Uterus (tissue), 4 donors: ENCODE measurements around the gene PUM1. TPM values are rescaled to one million over a fixed set of nuclear protein-coding genes. Genes with fewer than 3 reads are reported as not detected.

Experiments
- DNase-seq, 2 donors: peaks; one replicate each; pipeline ENCODE4 v3.0.0-alpha.2; 2019 to 2020
- H3K27ac ChIP-seq, 2 donors: fragments of 200-600 bp; sonication (generic); 1 replicate in 1 of 2; 2 replicates in 1 of 2; pipeline ENCODE4 v1.5.1; 2016 to 2018
- H3K27me3 ChIP-seq, 2 donors: fragments of 200-600 bp; sonication (generic); one replicate each; pipeline ENCODE4 v1.5.1; 2018 to 2019; ENCODE audit warnings: control low read depth in 1 of 2
- H3K36me3 ChIP-seq, 2 donors: fragments of 200-600 bp; sonication (generic); one replicate each; pipeline ENCODE4 v1.5.1; 2019; ENCODE audit warnings: control low read depth in 1 of 2
- H3K4me1 ChIP-seq, 2 donors: fragments of 200-600 bp; sonication (generic); one replicate each; pipeline ENCODE4 v1.5.1; 2018 to 2019; ENCODE audit warnings: control low read depth in 1 of 2
- H3K4me3 ChIP-seq, 2 donors: fragments of 200-600 bp; sonication (generic); 1 replicate in 1 of 2; 2 replicates in 1 of 2; pipeline ENCODE4 v1.5.1; 2018 to 2019; ENCODE audit warnings: mild to moderate bottlenecking in 1 of 2
- H3K9me3 ChIP-seq, 2 donors: fragments of 200-600 bp; sonication (generic); one replicate each; pipeline ENCODE4 v1.5.1; 2019; ENCODE audit warnings: control low read depth in 1 of 2
- CTCF ChIP-seq, 4 experiments: fragments of 200-600 bp in 2 of 4; fragments of 450-650 bp in 2 of 4; sonication (generic) in 2 of 4; IDR thresholded peaks; one replicate each; pipeline ENCODE4 v1.5.1; 2016 to 2019; ENCODE audit warnings: antibody characterized with exemption in 4 of 4, mild to moderate bottlenecking in 2 of 4, moderate library complexity in 1 of 4
- POLR2A ChIP-seq, 2 donors: fragments of 450-650 bp; IDR thresholded peaks; one replicate each; pipeline ENCODE4 v1.6.1; 2016; ENCODE audit warnings: antibody characterized with exemption in 2 of 2, mild to moderate bottlenecking in 1 of 2, moderate library complexity in 1 of 2
- intact Hi-C: fragments of 100-400 bp; cut with DNase I; formaldehyde crosslinking; loops from one replicate; pipeline ENCODE4 v1.15.1; 2023; ENCODE audit warnings: low total_unique reads
- small RNA-seq: library from RNA; depleted of rRNA; stranded (forward); fragments of <200 nt; gene quantifications from one replicate; pipeline ENCODE3, GENCODE V24; 2016
- total RNA-seq, 4 donors: library from RNA; depleted of rRNA in 3 of 4; stranded (reverse); fragments of >200 nt in 3 of 4; gene quantifications; one replicate each; pipeline versions ENCODE4 v1.1.0 to v1.2.4, GENCODE V29; 2014 to 2023
- donor health status: DM: yes; HTN: yes; CAD: no.

Gene PUM1
- total RNA-seq, 4 donors from 2014 or later, result 42.9 to 152 (median 113) TPM

DNA sequence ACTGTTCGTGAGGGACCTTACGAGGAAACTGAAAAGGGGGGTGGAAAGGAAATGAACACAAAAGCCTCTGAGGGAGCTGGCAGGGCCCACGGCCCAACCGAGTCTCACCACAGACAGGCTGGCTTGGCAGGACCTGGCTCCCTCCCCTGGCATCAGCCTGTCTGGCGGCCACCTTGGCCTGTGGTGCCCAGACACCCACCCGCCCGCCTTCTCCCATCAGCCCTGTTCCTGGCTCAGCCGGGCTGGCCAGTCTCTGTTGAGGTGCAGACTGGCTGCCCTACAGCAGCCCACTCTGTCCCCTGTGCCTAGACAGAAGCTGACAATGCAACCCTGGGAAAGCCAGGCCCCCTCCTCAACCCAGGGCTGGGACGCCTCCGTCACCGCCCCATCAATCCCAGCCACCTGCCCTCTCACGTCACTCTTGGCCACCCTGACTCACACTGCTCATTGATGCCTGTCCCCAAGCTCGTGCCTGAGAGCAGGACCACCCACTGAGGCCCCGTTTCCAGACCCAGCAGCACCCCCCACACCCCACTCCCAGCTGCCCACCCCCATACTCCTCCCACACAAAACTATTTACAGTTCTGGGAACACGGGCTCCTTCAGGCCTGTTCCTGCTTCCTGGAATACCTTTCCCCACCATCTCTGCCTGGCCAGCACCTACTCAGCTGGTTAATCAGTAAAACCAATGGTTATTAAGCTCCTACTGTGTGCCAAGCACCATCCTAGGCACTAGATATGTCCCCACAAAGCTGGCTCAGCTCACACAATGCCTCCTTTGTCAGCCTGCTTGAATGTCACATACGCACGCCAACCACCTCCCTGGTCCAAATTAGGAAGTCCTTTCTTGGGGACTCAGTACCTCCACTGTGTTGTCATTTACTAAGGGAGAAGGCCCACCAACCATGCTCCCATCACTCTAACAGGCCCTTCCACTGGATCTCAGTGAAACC lies 179.7 kb downstream of the PUM1 start:
- Histone ChIP-seq H3K9me3 (no peaks in the 10 kb centered on the region), H3K4me3 (no peak overlapping the region), H3K36me3 (no peaks in the 10 kb centered on the region), H3K4me1 (peaks cover 4 to 5% of the 10 kb centered on the region in 2 donors), H3K27me3 (no peaks in the 10 kb centered on the region), H3K27ac (peak overlapping the region in 1 of 2 donors; percentile 27)
- TF ChIP-seq CTCF (IDR thresholded peaks at IDR 0.05) (no peak), POLR2A (IDR thresholded peaks at IDR 0.05) (no peak)
- intact Hi-C loops, result no loop called here
- no peak for DNase-seq

DNA sequence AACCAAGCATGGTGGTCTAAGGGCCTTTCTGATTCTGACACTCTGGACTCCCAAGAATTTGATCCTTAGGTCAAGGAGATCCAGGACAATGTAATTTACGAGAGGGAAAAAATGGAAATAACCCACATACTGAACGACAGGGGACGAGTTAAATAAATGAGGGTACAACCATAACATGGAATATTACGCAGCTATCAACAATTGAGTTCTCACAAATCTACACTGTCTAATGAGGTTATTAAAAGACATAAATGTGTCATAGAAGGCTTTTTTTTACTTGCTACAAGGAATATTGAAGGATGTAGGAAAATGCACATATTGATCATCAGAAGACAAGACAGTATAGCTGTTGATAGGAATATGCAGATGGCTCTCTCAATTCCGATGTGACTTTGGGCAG lies 180.8 kb downstream of the PUM1 start:
- no peaks in the 10 kb centered on the region for H3K9me3 ChIP-seq
- H3K4me1 ChIP-seq, result peaks cover 4 to 5% of the 10 kb centered on the region in 2 donors
- no peak for DNase-seq
- no peaks in the 10 kb centered on the region for H3K36me3 ChIP-seq
- intact Hi-C loops, result no loop called here
- H3K27me3 ChIP-seq, result no peaks in the 10 kb centered on the region
- TF ChIP-seq POLR2A (IDR thresholded peaks at IDR 0.05) (no peak), CTCF (IDR thresholded peaks at IDR 0.05) (no peak)
- H3K27ac ChIP-seq, result no peak overlapping the region
- no peak overlapping the region for H3K4me3 ChIP-seq

DNA sequence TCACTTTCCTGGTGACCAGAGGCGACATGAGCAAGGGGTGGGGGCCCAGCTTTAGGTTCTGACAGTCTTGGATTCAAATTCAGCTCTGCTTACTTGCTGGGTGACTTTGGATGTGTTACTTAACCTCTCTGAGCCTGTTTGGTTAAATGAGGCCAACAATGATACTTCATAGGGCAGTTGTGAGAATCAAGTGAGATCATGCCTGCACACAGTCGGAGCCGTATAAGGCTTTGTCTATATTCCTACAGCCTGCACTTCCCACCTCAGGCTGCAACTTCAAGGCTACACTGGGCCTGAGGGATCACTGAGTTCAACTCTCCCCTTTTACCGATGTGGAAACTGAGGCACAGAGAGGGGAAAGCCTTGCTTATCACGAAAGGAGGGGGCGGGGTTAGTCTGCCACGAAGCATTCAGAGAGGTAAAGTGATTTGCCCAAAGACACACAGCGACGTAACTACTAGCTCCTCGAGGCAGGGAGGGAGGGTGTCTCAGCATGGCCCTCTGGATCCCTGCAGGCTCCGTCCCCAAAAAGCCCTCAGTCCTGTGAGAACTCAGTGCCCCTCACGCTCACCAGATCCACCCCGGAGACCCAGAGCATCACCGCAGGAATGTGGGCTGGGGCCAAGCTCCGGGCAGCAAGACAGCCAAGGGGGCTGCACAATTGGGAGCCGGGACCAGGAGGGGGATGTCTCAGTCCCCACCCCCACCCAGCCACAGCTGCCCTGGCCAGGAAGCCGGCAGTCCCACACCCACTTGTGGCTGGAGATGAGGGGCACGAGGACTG lies 181.9 kb downstream of the PUM1 start:
- no peaks in the 10 kb centered on the region for H3K27me3 ChIP-seq
- peaks cover 0 to under 1% of the 10 kb centered on the region in 2 donors for H3K4me1 ChIP-seq
- no peak for DNase-seq
- H3K27ac ChIP-seq, result no peak overlapping the region
- H3K9me3 ChIP-seq, result no peaks in the 10 kb centered on the region
- no peak overlapping the region for H3K4me3 ChIP-seq
- no peaks in the 10 kb centered on the region for H3K36me3 ChIP-seq
- TF ChIP-seq CTCF (IDR thresholded peaks at IDR 0.05) (no peak), POLR2A (IDR thresholded peaks at IDR 0.05) (no peak)
- intact Hi-C loops, result no loop called here

- intact Hi-C loops, result no loop called here
- DNase-seq, result no peak
- Histone ChIP-seq H3K27ac (no peak overlapping the region), H3K4me3 (no peak overlapping the region), H3K36me3 (no peaks in the 10 kb centered on the region), H3K4me1 (no peaks in the 10 kb centered on the region), H3K27me3 (no peaks in the 10 kb centered on the region), H3K9me3 (no peaks in the 10 kb centered on the region)
- no peak for TF ChIP-seq CTCF (IDR thresholded peaks at IDR 0.05)
- no peak for TF ChIP-seq POLR2A (IDR thresholded peaks at IDR 0.05)
Observed at GRCh38 chr1:30882678-30883388, 182.7 kb downstream of the PUM1 start.

Small RNAs within 50 kb of the gene (small RNA-seq; reads per million reads assigned to genes)
- gene AL356320.1, result not detected
- gene RN7SL371P, result not detected

Other genes with a start within 250 kb of the PUM1 start
- gene SDC3, start 157.0 kb downstream of the PUM1 start, total RNA-seq, result 10 to 100 TPM; 12.4 to 38.3 (median 30.5) TPM
- gene NKAIN1, start 174.2 kb upstream of the PUM1 start, total RNA-seq, result under 1 TPM in 1 of 4 donors, not detected in 3; 0.55 TPM
- gene SNRNP40, start 231.1 kb upstream of the PUM1 start, total RNA-seq, result 10 to 100 TPM; 35.1 to 99.5 (median 58.5) TPM
- 10 to 100 TPM; 23.3 to 36.8 (median 25.0) TPM for gene ZCCHC17, start 231.3 kb upstream of the PUM1 start, total RNA-seq